AG04449 (cell line): ENCODE data around the gene PARVA.

Experiments
- CTCF ChIA-PET: fragments of 350-600 bp; formaldehyde crosslinking; extraction: SDS; loops from one replicate; lab custom pipeline; 2021; ENCODE audit warnings: antibody characterized with exemption; lab: Yijun Ruan, JAX
- POLR2A ChIA-PET: fragments of 400-600, 350-600 bp; formaldehyde crosslinking; extraction: SDS; loops from one replicate; lab custom pipeline; 2020; ENCODE audit warnings: antibody characterized with exemption, inconsistent platforms; lab: Yijun Ruan, JAX
- DNase-seq: peaks from one replicate; pipeline ENCODE4 v3.0.0-alpha.2; 2010; ENCODE audit warnings: low read depth, low spot score
- H3K4me3 ChIP-seq: 2 replicates; pipeline ENCODE4 v1.5.1; 2011; ENCODE audit warnings: low read depth, mild to moderate bottlenecking, control low read depth, low read length
- TF ChIP-seq, protein P1 (sequence below): IDR thresholded peaks from one replicate; pipeline ENCODE4 v1.5.1; 2011; ENCODE audit warnings: mild to moderate bottlenecking, moderate library complexity, low read length, control low read depth, inconsistent platforms; ENCODE audit not compliant: insufficient read depth; ENCODE audit errors: missing control alignments

Gene PARVA

DNA sequence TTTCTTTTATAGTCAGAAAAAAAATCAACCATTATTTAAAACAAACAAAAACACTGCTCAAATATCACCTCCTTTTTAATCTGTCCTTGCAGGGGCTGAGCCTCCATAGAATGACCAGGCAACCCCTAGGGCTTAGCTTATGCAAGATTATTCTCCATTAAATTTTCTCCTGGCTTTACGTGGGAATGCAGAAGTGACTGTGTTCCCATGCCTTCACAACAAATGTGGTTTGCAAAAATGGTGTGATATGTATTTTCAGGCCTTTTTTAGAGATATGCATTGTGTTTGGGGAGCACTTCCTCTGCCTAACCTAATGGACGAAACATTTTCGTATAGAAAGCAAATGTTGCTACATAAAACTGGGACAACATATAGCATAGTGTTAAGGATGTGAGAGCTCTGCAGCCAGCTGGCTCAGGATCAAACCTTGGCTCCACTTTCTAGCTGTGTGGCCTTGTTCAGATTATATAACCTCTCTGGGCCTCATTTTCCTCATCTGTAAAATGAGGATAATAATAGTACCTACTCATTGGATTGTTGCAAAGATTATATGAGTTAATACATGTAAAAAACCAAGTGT is 82.6 kb downstream of the PARVA start:
- no peak for DNase-seq
- no peak overlapping the region for H3K4me3 ChIP-seq
- ChIA-PET POLR2A (interaction anchor here (0.7 kb wide), 1 partner anchor 42 kb away, joined by 4 read pairs; no protein-coding TSS in a partner anchor), CTCF (interaction anchor here (1.3 kb wide), 1 partner anchor 48 kb away, joined by 4 read pairs; no protein-coding TSS in a partner anchor)
- TF ChIP-seq, protein P1, sequence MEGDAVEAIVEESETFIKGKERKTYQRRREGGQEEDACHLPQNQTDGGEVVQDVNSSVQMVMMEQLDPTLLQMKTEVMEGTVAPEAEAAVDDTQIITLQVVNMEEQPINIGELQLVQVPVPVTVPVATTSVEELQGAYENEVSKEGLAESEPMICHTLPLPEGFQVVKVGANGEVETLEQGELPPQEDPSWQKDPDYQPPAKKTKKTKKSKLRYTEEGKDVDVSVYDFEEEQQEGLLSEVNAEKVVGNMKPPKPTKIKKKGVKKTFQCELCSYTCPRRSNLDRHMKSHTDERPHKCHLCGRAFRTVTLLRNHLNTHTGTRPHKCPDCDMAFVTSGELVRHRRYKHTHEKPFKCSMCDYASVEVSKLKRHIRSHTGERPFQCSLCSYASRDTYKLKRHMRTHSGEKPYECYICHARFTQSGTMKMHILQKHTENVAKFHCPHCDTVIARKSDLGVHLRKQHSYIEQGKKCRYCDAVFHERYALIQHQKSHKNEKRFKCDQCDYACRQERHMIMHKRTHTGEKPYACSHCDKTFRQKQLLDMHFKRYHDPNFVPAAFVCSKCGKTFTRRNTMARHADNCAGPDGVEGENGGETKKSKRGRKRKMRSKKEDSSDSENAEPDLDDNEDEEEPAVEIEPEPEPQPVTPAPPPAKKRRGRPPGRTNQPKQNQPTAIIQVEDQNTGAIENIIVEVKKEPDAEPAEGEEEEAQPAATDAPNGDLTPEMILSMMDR: no peak

DNA sequence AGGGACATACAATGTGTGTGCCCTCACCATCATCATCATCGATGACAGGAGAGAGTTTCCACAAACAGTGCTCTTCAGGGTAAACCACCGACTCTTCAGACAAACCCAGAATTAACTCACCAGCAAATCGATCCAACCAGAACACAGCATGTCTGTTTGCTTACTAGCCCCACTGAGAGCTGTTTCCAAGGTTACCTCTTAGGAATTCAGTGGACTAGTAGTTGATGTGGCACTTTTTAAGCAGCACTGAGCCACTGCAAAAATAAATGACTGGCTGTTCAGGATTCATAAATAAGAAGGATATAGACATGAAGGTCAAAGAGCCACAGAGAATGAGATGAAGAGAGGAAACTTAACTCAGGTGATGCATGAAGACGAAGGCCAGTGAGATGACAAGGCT is 83.1 kb downstream of the PARVA start:
- ChIA-PET CTCF (interaction anchor here (1.3 kb wide), 1 partner anchor 49 kb away, joined by 4 read pairs; no protein-coding TSS in a partner anchor), POLR2A (interaction anchor here (0.7 kb wide), 1 partner anchor 42 kb away, joined by 4 read pairs; no protein-coding TSS in a partner anchor)
- TF ChIP-seq, protein P1: no peak
- H3K4me3 ChIP-seq: no peak overlapping the region
- DNase-seq: no peak

DNA sequence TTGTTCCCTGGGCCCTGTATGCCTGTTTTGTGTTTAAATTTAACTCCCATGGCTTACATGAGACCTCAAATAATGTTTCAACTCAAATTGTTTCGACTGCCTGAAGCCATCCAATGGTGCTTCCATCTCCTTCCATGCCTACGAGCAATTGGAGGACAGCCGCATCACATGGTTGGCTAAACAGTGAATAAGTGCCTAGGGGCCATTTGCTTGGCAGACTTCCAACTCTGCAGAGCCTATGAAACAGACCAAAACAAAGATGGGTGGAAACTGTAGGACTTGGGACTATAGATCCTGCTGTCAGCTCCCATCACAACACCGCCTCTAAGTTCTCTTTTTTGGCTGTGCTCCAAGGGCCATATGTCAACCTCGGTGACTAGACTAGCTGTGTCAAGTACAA is 84.1 kb downstream of the PARVA start:
- CTCF ChIA-PET: interaction anchor here (0.9 kb wide), 1 partner anchor 8 kb away, joined by 3 read pairs; no protein-coding TSS in a partner anchor
- TF ChIP-seq, protein P1: no peak
- no peak overlapping the region for H3K4me3 ChIP-seq
- DNase-seq: no peak
- POLR2A ChIA-PET: no interaction called here

DNA sequence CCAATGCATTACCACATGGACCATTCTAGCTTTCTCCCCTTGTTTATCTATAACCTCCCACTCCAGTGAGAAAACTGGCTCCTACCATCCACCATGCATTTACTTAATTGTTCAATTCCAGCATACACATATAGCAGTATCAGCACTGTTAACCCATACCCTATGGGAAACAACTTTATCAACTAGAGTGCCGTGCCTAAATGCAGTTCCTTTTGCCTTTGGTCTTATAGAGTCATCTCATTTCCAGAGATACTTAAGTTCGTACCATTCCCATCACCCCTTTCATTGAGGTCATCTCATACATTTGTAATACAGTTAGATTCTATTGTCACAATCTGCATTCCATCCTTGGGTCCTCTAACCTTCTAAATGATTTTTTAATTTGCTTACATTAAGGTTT is 86.9 kb downstream of the PARVA start:
- POLR2A ChIA-PET: no interaction called here
- CTCF ChIA-PET: interaction anchor here (0.6 kb wide), 1 partner anchor 424 kb away, joined by 3 read pairs; no protein-coding TSS in a partner anchor

DNA sequence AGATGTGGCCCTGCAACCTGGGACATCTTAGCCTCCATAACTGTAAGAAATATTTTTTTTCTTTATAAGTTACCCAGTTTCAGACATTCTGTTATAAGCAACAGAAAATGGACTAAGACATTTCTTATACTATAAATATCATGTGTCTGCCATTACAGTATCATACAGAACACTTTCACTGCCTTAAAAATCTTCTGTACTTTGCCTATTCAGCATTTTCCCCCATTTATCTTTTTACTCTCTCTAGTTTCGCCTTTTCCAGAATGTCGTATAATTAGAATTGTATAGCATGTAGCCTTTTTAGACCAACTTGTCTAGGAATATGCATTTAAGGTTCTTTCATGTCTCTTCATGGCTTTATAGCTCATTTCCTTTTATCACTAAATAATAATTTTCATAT is 88.0 kb downstream of the PARVA start:
- no peak overlapping the region for H3K4me3 ChIP-seq
- POLR2A ChIA-PET: no interaction called here
- TF ChIP-seq, protein P1: no peak
- CTCF ChIA-PET: interaction anchor here (0.7 to 1.2 kb wide), 2 partner anchors 134 to 146 kb away, joined by 3 to 5 read pairs; no protein-coding TSS in a partner anchor
- no peak for DNase-seq

More for the DNA sequence above, 86.9 kb downstream of the PARVA start:
- DNase-seq: no peak
- H3K4me3 ChIP-seq: no peak overlapping the region
- TF ChIP-seq, protein P1: no peak

DNA sequence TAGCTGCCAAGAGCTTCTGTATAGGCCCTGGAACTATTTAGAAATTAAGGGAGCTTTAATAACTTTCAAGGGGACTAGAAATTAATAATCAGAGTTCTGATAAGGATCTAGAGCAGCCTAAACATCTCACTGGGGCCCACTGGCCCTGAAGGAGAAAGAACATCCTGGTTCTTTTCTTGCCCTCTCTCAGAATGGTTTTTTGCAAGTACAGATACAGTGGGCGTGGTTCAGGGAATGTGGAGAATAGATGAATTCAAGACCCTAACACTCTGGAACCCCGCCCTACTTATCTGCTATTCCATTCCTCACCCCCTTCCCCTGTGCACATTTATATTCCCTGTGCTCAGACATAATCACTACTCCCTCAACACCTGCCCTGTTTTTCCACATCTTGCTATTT is 90.2 kb downstream of the PARVA start:
- CTCF ChIA-PET: no interaction called here
- TF ChIP-seq, protein P1: no peak
- DNase-seq: no peak
- POLR2A ChIA-PET: no interaction called here
- no peak overlapping the region for H3K4me3 ChIP-seq
